ENCODE measurements around the gene REV1. TPM values are rescaled to one million over a fixed set of nuclear protein-coding genes. Genes with fewer than 3 reads are reported as not detected.

Gene REV1
- total RNA-seq (10 to 100 TPM; 20.9 to 90.8 (median 48.6) TPM), polyA plus RNA-seq (10 to 100 TPM; 28.6 to 46.9 (median 31.9) TPM)
- long read RNA-seq, donor 1: 0 reads
- long read RNA-seq, donor 2, partial matches to known transcripts: 0 of 5 reads
- long read RNA-seq, donor 2, other reads (novel, unspliced or antisense): 0 of 5 reads
- long read RNA-seq, donor 3, full-length matches to known transcripts: 2 of 2 reads
- long read RNA-seq, donor 3, partial matches to known transcripts: 0 of 2 reads
- long read RNA-seq, donor 3, other reads (novel, unspliced or antisense): 0 of 2 reads
- long read RNA-seq, donor 4, partial matches to known transcripts: 7 of 9 reads
- long read RNA-seq, donor 4, other reads (novel, unspliced or antisense): 2 of 9 reads
- long read RNA-seq, donor 5, full-length matches to known transcripts: 32 of 60 reads
- long read RNA-seq, donor 5, partial matches to known transcripts: 10 of 60 reads
- long read RNA-seq, donor 5, other reads (novel, unspliced or antisense): 18 of 60 reads
- long read RNA-seq, donor 6, partial matches to known transcripts: 2 of 2 reads
- long read RNA-seq, donor 6, other reads (novel, unspliced or antisense): 0 of 2 reads
- long read RNA-seq, donor 7, partial matches to known transcripts: 0 of 1 reads
- long read RNA-seq, donor 7, other reads (novel, unspliced or antisense): 0 of 1 reads
- long read RNA-seq, donor 8, partial matches to known transcripts: 21 of 21 reads
- long read RNA-seq, donor 8, other reads (novel, unspliced or antisense): 0 of 21 reads
- long read RNA-seq, donor 9, partial matches to known transcripts: 0 of 2 reads
- long read RNA-seq, donor 9, other reads (novel, unspliced or antisense): 0 of 2 reads
- long read RNA-seq, donor 10, partial matches to known transcripts: 0 of 3 reads
- long read RNA-seq, donor 10, other reads (novel, unspliced or antisense): 0 of 3 reads

DNA sequence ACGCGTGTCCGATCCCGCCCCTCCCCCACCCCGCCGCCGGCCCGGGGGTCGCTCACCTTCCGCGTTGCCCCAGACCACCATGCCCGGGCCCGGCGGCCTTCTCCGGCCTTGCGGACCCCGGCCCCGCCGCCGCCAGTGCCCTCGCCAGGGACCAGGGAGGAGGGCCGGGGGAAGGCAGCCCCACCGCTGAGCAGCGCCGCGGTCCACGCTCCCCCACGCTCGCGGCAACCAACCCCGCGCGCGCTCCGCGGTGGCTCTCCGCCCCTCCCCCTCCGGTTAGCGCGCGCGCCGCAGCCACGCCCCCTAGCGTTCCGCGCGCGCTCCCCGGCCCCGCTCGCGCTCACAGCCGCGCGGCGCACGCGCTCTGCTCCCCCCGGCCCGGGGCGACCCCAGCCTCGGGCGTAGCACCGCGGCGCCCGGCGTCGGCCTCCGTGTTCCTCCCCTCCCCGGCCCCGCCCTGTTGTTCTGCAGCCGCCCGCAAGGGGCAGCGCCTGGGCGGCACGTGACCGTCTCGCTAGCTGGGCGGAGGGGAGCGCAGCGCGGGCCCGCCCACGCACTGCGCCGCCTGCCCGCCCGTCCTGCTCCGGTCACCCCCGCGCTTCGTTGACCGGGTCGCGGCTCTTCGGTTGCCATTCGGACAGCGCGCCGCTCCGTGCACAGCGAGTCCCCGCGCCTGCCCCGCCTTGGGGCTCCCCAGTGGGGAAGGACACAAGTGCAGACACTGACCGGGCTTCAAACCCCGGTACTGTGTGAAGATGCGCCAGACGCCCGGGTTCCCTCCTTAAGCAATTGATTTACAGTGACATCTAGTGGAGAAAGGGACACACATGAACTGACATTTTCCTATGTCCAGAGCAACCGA is at the start of gene REV1:
Gene REV1, minus strand, starts transcription at position 257 of the 862 bp plus-strand sequence. CDS start 25,042 bp downstream, outside the sequence.
- H3K27ac ChIP-seq: peak within 1 kb of the TSS; percentile 39 to 100 (median 97)
- H3K4me3 ChIP-seq: peak within 1 kb of the TSS; percentile 60 to 99 (median 76)
- H3K9me3 ChIP-seq (replicated peaks in 1 of 3): no peaks in the 10 kb centered on the region
- no peaks in the 10 kb centered on the region for H3K36me3 ChIP-seq (replicated peaks in 1 of 2)
- no peaks in the 10 kb centered on the region for H3K27me3 ChIP-seq
- intact Hi-C loops (cut with DNase I): loop anchor here in 1 of 2 donors (2.0 to 5.0 kb wide), 2 partner anchors 47 to 153 kb away; partner anchors contain the start of genes EIF5B and TXNDC9
- peak; percentile 91 to 96 (median 93) for DNase-seq
- TF ChIP-seq POLR2A (IDR thresholded peaks at IDR 0.05): peak; percentile 1 to 48
- TF ChIP-seq, protein P1, sequence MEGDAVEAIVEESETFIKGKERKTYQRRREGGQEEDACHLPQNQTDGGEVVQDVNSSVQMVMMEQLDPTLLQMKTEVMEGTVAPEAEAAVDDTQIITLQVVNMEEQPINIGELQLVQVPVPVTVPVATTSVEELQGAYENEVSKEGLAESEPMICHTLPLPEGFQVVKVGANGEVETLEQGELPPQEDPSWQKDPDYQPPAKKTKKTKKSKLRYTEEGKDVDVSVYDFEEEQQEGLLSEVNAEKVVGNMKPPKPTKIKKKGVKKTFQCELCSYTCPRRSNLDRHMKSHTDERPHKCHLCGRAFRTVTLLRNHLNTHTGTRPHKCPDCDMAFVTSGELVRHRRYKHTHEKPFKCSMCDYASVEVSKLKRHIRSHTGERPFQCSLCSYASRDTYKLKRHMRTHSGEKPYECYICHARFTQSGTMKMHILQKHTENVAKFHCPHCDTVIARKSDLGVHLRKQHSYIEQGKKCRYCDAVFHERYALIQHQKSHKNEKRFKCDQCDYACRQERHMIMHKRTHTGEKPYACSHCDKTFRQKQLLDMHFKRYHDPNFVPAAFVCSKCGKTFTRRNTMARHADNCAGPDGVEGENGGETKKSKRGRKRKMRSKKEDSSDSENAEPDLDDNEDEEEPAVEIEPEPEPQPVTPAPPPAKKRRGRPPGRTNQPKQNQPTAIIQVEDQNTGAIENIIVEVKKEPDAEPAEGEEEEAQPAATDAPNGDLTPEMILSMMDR (IDR thresholded peaks at IDR 0.05): peak; percentile 66 to 95 (median 94)
- 0% methylated on average over 1 to 110 of the region's 113 CpGs for WGBS, 4 donors
- H3K4me1 ChIP-seq (replicated peaks in 1 of 2): peaks cover 14 to 39% of the 10 kb centered on the region in 2 donors

DNA sequence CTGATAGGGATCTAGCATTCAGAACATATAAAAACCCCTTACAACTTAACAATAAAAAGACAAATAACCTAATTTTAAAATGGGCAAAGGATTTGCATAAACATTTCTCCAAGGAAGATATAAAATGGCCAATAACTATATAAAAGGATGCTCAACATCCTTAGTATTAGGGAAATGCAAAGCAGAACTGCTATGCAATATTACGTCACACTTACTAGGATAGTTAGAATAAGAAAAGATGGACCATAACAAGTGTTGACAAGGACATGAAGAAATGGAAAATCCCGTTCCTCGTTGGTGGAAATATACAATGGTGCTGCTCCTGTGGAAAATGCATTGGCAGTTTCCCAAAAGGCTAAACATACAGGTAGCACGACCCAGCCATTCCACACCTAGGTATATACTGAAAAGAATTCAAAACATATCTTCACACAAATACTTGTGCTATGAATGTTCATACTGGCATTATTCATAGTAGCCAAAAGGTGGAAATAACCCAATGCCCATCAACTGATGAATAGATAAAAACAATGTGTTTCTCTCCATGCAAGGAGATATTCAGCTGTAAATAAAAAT is 48.2 kb upstream of the REV1 start:
- intact Hi-C loops (cut with DNase I): no loop called here
- 78 to 92% (median 87%) methylated on average over 4 of the region's 4 CpGs for WGBS, 4 donors
- Histone ChIP-seq H3K4me3 (no peak overlapping the region), H3K9me3 (replicated peaks in 1 of 3) (no peaks in the 10 kb centered on the region), H3K27me3 (no peaks in the 10 kb centered on the region), H3K36me3 (replicated peaks in 1 of 2) (no peaks in the 10 kb centered on the region), H3K4me1 (replicated peaks in 1 of 2) (no peaks in the 10 kb centered on the region), H3K27ac (no peak overlapping the region)
- DNase-seq: no peak
- no peak for TF ChIP-seq POLR2A (IDR thresholded peaks at IDR 0.05)
- TF ChIP-seq, protein P1 (IDR thresholded peaks at IDR 0.05): no peak

- Histone ChIP-seq H3K4me1 (replicated peaks in 1 of 2) (no peaks in the 10 kb centered on the region), H3K27ac (no peak overlapping the region), H3K36me3 (replicated peaks in 1 of 2) (no peaks in the 10 kb centered on the region), H3K4me3 (no peak overlapping the region), H3K9me3 (replicated peaks in 1 of 3) (no peaks in the 10 kb centered on the region), H3K27me3 (no peaks in the 10 kb centered on the region)
- no peak for DNase-seq
- TF ChIP-seq POLR2A (IDR thresholded peaks at IDR 0.05): no peak
- TF ChIP-seq, protein P1 (IDR thresholded peaks at IDR 0.05): no peak
- intact Hi-C loops (cut with DNase I): no loop called here
- 73 to 93% (median 79%) methylated on average over 2 of the region's 2 CpGs for WGBS, 4 donors
Measured at GRCh38 chr2:99524056-99524455, 34.2 kb upstream of the REV1 start.

Measured in adrenal gland (tissue), 19 donors.